Retina (tissue), 1 donor: ENCODE data around the gene HRAS.
A peak's percentile ranks its signal among the peaks of the same experiment; 100 is the strongest.

Experiments
- DNase-seq: peaks from one replicate; pipeline ENCODE4 v3.0.0-alpha.2; 2016

The HRAS gene

DNA sequence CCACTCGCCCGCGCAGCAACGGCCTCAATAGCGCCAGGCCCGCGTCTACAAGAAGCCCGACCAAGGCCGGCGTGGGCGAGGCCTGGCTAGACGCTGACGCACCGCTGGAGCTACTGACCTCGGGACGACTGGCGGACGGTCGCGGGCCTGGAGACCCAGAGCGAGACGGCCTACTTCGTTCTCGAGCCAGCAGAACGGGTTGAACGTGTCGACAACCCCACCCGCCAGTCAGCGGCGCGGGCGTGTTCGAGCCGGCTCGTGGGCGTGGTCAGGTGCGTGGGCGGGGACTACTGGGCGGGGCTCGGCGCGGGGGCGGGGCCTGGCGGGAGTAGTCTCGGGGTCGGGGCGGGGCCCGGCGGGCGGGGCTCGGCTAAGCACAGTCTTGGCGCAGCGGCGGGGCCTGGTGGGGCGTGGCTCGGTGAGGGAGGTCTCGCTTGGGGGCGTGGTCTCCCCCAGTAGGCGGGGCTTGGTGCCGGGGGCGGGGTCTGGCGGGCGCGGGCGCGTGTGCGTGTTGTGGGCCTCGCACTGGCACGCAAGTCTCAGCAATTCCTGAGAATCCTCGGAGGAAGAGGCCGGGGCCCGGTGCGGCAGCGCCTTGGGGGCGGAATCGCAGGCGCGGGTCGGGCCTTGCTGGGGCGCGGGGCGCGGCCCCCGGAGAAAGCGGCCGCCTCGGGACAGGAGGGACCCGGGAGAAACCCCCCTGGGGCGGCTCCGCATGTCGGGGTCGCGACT lies 28.2 kb downstream of the HRAS start, which contains the start of gene RNH1:
Gene RNH1 (minus strand): TSS at position 248 of the 732 bp plus-strand sequence. CDS start 5,080 bp downstream, outside the sequence.
- peak; percentile 87 for DNase-seq

- peak; percentile 98 for DNase-seq
Observed at GRCh38 chr11:506238-506994, 29.0 kb downstream of the HRAS start.

GRCh38 chr11:504994-505344 lies 30.4 kb downstream of the HRAS start:
- DNase-seq, result no peak

DNA sequence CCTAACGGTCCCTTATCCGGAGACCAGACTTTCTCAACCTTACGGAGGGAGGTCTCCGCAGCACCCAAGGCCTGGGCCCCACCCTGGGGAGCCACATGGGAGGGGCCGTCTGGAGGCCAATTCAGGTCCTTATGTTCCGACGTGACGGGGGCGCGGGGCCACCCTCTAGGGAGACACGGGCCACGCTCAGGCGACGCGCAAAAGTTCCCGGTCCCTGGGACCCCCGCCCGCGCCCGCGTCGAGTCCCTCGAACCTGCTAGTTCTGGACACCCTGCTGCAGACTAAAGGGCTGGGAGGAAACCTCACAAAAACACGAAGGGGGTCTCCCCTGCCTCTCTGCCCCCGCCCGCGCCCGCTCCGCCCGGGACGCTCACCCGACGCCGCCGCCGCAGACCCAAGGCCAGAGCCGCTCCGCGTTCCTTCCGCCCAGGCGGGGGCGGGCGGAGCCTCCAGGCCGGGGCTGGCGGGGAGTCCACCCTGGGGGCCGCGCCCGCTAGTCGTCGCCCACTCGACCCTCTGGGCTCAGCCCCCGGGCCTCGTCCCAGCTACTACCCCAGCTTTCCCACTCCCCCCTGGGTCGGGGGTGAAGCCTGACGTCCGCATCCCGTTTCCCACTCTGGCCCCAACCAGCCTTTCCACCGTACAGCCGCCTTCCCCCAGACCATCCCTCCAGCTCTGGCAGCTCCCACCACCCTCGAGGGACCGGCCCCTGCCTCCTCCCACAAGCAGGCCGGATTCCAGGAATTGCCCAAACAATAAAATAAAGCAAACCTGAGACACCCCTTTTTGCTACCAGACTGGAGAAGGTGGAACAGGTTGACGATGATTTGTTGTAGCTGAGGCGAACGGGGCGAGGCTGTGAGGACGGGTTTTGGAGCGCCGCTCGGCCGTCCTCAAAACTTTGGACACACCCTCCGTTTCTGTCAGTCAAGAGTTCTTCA lies 31.1 kb downstream of the HRAS start:
- DNase-seq, result no peak

- DNase-seq, result no peak
Observed at GRCh38 chr11:503179-503981, 32.0 kb downstream of the HRAS start.

DNA sequence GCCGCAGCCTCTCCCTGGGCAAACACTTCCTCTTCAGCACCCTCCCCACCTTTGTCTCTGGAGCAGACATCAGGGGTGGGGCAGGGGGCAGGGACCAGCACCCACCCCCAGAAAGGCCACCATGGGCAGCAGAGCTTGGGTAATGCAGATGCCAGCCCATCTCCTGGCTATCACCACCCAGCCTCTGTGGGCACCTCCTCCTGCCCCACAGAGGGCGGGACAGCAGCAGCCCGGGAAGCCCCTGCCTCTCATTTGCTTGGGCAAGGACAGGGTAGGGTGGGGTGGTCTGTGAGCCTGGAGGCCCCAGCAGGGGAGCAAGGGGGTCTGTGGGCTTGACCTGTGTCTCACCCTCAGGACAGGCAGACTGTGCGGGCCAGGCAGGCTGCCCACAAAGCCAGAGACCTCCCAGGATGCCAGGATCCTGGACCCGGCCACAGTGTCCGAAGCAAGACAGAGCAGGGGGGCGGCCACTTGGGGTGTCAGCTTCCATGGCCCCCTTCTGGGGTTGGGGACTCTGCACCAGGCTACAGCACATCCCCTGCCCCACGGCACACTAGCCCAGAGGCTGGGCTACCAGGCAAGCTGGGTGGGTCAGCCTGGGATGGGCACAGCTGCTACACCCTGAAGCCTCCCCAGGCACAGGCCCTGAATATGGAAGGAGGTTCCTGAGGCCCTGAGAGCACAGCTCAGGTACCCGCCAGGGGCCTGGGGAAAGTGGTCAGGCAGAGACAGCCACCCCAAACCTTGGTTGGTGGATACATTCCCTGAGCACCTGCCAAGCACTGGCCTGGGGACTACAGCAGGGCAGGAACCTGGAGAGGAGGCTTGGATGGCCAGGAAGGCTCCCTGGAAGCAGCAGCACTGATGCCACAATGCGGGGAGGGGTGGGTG lies 32.8 kb downstream of the HRAS start:
- DNase-seq, result no peak

DNA sequence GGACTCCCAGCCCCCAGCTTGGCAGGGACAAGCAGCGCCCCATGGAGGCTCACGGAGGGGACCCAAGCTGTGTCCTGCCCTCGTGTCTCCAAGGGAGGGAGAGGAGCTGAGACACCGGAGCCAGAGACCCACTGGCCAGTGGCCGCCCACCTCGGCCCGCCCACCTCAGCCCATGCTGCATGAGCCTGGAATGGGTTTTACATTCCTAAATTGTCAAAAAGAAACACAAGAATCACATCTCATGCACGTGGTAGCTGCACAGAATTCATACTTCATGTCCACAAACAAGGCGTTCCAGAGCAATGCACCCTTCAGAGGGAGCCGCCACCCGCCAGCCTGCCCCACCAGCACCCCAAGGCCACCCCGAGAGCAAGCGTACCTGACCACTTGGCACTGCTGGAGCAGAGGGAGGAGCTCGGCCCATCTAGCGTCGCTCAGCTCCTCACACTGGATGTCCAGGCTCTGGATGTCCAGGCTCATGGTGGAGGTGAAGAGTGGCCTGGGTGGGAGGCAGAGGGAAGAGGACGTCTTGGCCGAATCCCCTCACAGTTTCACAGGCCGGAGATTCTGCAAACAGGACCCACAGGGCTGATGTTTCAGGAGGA lies 33.6 kb downstream of the HRAS start:
- no peak for DNase-seq

- no peak for DNase-seq
Observed at GRCh38 chr11:501001-501682, 34.2 kb downstream of the HRAS start.

- no peak for DNase-seq
Observed at GRCh38 chr11:499201-500076, 35.9 kb downstream of the HRAS start.

DNA sequence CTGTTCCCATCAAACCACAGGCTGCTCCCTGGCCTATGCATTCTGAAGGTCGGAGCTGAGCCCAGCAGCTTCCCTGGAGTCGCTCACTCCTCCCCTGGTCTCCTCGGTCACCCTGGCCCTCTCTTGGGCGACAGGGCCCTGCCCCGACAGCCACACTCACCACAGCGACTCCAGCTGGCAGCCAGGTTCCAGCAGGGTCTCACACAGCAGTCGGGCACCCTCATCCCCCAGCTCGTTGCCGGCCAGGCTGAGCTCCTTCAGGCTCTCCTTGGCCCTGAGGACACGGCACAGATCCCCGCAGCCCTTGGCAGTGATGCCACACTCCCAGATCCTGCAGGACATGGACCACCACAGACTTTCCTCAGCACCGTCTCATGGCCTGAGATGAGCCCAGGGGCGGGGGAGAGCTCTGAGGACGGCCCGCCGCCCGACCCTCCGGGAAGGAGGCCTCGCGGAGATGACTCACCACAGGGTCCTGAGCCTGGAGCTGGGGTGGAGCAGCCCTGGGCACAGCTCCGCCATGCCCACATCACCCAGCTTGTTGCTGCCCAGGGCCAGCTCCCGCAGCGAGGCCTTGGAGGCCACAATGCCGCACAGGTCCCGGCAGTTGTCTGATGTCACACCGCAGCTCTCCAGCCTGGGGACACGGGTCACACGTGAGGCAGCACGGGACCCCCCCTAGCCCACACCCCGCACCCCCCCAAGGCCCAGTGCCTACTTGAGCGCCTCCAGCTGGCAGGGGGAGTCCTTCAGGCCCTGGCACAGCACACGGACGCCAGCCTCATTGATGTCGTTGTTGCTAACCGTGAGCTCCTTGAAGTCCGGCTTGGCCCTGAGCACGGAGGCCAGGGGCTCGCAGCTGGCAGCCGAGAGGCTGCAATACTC lies 36.8 kb downstream of the HRAS start:
- DNase-seq, result no peak

GRCh38 chr11:497565-498296 lies 37.6 kb downstream of the HRAS start:
- no peak for DNase-seq

- no peak for DNase-seq
Observed at GRCh38 chr11:496834-497564, 38.4 kb downstream of the HRAS start.

DNA sequence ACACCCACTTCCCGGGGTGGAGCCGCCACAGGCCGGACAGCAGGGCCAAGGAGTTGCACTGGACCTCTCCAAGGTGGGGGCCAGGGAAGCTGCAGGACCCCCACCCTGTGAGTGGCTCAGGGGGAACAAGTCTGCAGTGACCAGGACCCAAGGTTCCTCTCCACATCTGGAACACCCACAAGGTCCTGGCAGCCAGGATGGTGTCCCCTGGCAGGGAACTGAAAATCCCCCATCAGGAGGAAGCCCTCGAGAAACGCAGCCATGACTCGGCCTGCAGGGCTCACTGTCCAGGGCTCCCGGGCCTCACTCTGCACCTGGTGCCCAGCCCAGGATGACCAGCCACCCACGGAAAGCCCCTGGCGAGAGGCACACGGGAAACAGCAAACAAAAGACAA lies 39.8 kb downstream of the HRAS start:
- no peak for DNase-seq

- no peak for DNase-seq
Observed at GRCh38 chr11:494761-495536, 40.4 kb downstream of the HRAS start.

DNA sequence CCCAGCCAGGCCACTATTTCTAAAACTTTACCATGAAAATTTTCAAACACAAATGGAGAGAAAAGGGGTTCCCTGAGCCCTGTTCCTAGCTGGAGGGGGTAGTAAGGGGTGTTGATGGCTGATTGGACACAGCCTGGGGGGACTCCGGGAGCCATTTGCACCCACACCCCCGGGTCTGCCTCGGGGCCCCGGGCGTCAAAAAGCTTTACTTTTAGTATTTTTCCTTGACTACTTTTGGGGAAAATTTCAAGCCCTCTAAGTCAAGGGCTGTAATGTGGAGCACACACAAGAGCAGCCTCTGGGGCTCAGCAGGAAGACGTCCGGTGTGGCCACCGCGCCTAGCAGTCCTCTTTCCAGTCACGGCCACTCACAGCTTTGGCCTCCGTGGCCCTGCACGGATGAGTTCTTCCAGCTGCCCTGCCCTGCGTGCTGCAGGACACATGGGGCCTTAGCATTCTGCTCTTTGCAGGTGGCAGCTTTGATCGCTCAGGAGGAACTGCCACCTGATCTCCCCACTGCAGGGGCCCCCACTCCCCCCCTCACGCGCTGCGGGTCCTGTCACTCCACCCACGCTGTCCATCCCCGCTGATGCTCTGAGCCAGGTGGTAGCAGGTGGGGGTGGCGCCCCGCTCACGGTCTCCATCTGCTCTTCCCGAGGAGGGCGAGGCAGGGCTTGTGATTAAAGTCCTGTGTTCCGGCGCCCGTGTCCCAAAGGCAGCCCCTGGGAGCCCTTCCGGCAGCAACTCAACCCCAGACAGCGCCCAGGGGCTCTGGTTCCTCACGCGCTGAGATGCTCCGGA lies 42.7 kb downstream of the HRAS start:
- DNase-seq, result no peak
